SK-N-SH (cell line): ENCODE results near the gene DNAH7. TPM values are rescaled to one million over a fixed set of nuclear protein-coding genes. Genes with fewer than 3 reads are reported as not detected.

Source experiments
- CTCF ChIA-PET: fragments of 300-600, 350-600 bp; formaldehyde crosslinking; extraction: SDS; loops from one replicate; lab custom pipeline; 2021; lab: Yijun Ruan, JAX
- POLR2A ChIA-PET: fragments of 350-600 bp; sonication (Branson Sonifier 250); formaldehyde crosslinking; extraction: SDS; loops from one replicate; lab custom pipeline; 2020; ENCODE audit warnings: antibody characterized with exemption, inconsistent platforms; lab: Yijun Ruan, JAX
- DNase-seq: peaks from one replicate; pipeline ENCODE4 v3.0.0; 2012
- H2AFZ ChIP-seq: fragments of 200-600 bp; sonication (generic); 2 replicates; pipeline ENCODE4 v1.8.1; 2016; ENCODE audit warnings: antibody characterized with exemption, mild to moderate bottlenecking, low read depth
- H3F3A ChIP-seq: fragments of 200-600 bp; sonication (generic); replicated peaks from 2 replicates; pipeline ENCODE3; 2016; ENCODE audit warnings: antibody characterized with exemption, mild to moderate bottlenecking; ENCODE audit not compliant: insufficient read depth
- H3K27ac ChIP-seq, 2 experiments: fragments of 200-500 bp in 1 of 2; fragments of 200-600 bp in 1 of 2; sonication (Bioruptor generic) in 1 of 2; sonication (generic), shearing (Covaris generic) in 1 of 2; 2 replicates each; pipeline versions ENCODE4 v1.5.1 to v1.6.1; 2014 to 2016; ENCODE audit warnings: low read depth in 2 of 2, inconsistent platforms in 1 of 2, low read length in 1 of 2, mild to moderate bottlenecking in 1 of 2, mixed read lengths in 1 of 2
- H3K27me3 ChIP-seq: fragments of 200-600 bp; sonication (generic), shearing (Covaris generic); 2 replicates; pipeline ENCODE4 v1.6.1; 2016; ENCODE audit warnings: mixed run types; ENCODE audit not compliant: insufficient read depth
- H3K36me3 ChIP-seq, 2 experiments: fragments of 200-500 bp in 1 of 2; fragments of 200-600 bp in 1 of 2; sonication (Bioruptor generic) in 1 of 2; sonication (generic) in 1 of 2; replicated peaks in 1 of 2; 2 replicates each; pipeline versions ENCODE3 to v1.5.1; 2014 to 2016; ENCODE audit warnings: low read length in 1 of 2, mild to moderate bottlenecking in 1 of 2; ENCODE audit not compliant: insufficient read depth in 2 of 2, control insufficient read depth in 1 of 2
- H3K4me1 ChIP-seq, 2 experiments: fragments of 200-500 bp in 1 of 2; fragments of 200-600 bp in 1 of 2; sonication (Bioruptor generic) in 1 of 2; sonication (generic), shearing (Covaris generic) in 1 of 2; 2 replicates each; pipeline versions ENCODE4 v1.5.1 to v1.6.1; 2014 to 2016; ENCODE audit warnings: low read depth in 1 of 2, low read length in 1 of 2, mixed run types in 1 of 2; ENCODE audit not compliant: insufficient read depth in 2 of 2, control insufficient read depth in 1 of 2
- H3K4me2 ChIP-seq: fragments of 200-600 bp; sonication (generic), shearing (Covaris generic); 2 replicates; pipeline ENCODE4 v1.6.1; 2017; ENCODE audit warnings: mixed run types
- H3K4me3 ChIP-seq, 2 experiments: fragments of 200-500 bp in 1 of 2; fragments of 200-600 bp in 1 of 2; sonication (Bioruptor generic) in 1 of 2; sonication (generic), shearing (Covaris generic) in 1 of 2; 2 replicates each; pipeline versions ENCODE4 v1.5.1 to v1.8.1; 2014 to 2016; ENCODE audit warnings: low read depth in 2 of 2, inconsistent platforms in 1 of 2, low read length in 1 of 2, mild to moderate bottlenecking in 1 of 2, mixed read lengths in 1 of 2, moderate library complexity in 1 of 2
- H3K79me2 ChIP-seq: fragments of 200-600 bp; sonication (generic); 2 replicates; pipeline ENCODE4 v1.8.1; 2017; ENCODE audit warnings: mild to moderate bottlenecking; ENCODE audit not compliant: insufficient read depth
- H3K9ac ChIP-seq: fragments of 200-600 bp; sonication (generic); 2 replicates; pipeline ENCODE4 v1.6.1; 2017; ENCODE audit warnings: mixed run types
- H3K9me2 ChIP-seq: fragments of 200-600 bp; sonication (generic); 2 replicates; pipeline ENCODE4 v1.6.1; 2017; ENCODE audit warnings: mixed run types
- H3K9me3 ChIP-seq: fragments of 200-600 bp; sonication (generic); 2 replicates; pipeline ENCODE4 v1.6.1; 2017; ENCODE audit warnings: mixed run types, mild to moderate bottlenecking, moderate library complexity
- H4K20me1 ChIP-seq: fragments of 200-600 bp; sonication (generic); 2 replicates; pipeline ENCODE4 v1.6.1; 2017; ENCODE audit warnings: mild to moderate bottlenecking, mixed run types; ENCODE audit not compliant: insufficient read depth
- EZH2phosphoT487 ChIP-seq: fragments of 200-600 bp; sonication (generic); IDR thresholded peaks from 2 replicates; pipeline ENCODE4 v1.6.1; 2017; ENCODE audit warnings: low read depth, mixed run types, mild to moderate bottlenecking, antibody characterized with exemption, moderate library complexity, borderline replicate concordance
- FOSL2 ChIP-seq: IDR thresholded peaks from 2 replicates; pipeline ENCODE4 v1.4.0; 2012; ENCODE audit warnings: low read depth, mild to moderate bottlenecking, moderate library complexity, borderline replicate concordance
- FOXJ3 ChIP-seq: sonication (generic); formaldehyde crosslinking; IDR thresholded peaks from 2 replicates; pipeline ENCODE4 v1.5.1; 2020; ENCODE audit warnings: mild to moderate bottlenecking, missing genetic modification reagents
- FOXM1 ChIP-seq: IDR thresholded peaks from 2 replicates; pipeline ENCODE4 v1.4.0; 2012; ENCODE audit warnings: low read depth, mild to moderate bottlenecking
- GATA2 ChIP-seq: sonication (generic); formaldehyde crosslinking; IDR thresholded peaks from 2 replicates; pipeline ENCODE4 v1.5.0; 2020; ENCODE audit warnings: mild to moderate bottlenecking, missing genetic modification reagents
- MXI1 ChIP-seq: IDR thresholded peaks from 2 replicates; pipeline ENCODE4 v1.6.1; 2012; ENCODE audit warnings: mild to moderate bottlenecking, low read depth, low read length, improper control_type of control experiment
- NRF1 ChIP-seq: IDR thresholded peaks from 2 replicates; pipeline ENCODE4 v1.6.1; 2012; ENCODE audit warnings: low read depth, mild to moderate bottlenecking, low read length
- SIN3A ChIP-seq: IDR thresholded peaks from 2 replicates; pipeline ENCODE4 v1.6.1; 2012; ENCODE audit warnings: low read depth, mild to moderate bottlenecking, low read length, moderate library complexity, borderline replicate concordance
- YY1 ChIP-seq: IDR thresholded peaks from 2 replicates; pipeline ENCODE4 v1.4.0; 2012; ENCODE audit warnings: low read depth, mild to moderate bottlenecking
- WGBS: methylation state at CpG from one replicate; pipeline ENCODE4 v1.1.6; 2017; ENCODE audit warnings: low lambda C conversion rate; 5-methylcytosine and 5-hydroxymethylcytosine counted together
- polyA plus RNA-seq, 3 experiments: library from polyadenylated mRNA; depleted of rRNA; stranded (reverse); fragments of >200 nt; gene quantifications; 2 replicates each; pipeline ENCODE4 v1.2.3, GENCODE V29; 2012
- TF ChIP-seq, protein P1 (sequence below): IDR thresholded peaks from 2 replicates; pipeline ENCODE4 v1.4.0; 2012; ENCODE audit warnings: low read depth, borderline replicate concordance
- TF ChIP-seq, protein P2 (sequence below): IDR thresholded peaks from 2 replicates; pipeline ENCODE4 v1.4.0; 2012; ENCODE audit warnings: low read depth, borderline replicate concordance

Gene DNAH7
- polyA plus RNA-seq, 1 of the 3 experiments (the other 2 are of a cell fraction) = 1.2 TPM

DNA sequence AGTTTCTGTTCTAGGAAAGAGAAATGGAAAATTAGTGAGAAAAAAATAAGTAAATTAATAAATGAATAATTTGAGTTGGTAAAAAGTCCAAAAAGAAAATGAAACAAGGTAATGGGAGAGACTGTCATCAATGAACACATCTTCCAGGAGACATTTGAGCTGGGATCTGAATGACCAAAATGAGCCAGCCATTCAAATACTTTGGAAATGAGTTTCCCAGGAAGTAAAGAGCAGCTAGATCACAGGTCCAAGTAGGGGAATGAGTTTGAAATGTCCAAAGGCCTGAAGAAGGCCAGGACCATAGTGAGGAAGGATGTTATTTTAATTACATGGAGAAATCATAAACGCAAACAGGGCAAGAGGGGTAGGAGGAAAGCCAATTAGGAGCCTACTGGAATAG lies 6.6 kb upstream of the DNAH7 start:
- POLR2A ChIA-PET = no interaction called here
- no peaks in the 10 kb centered on the region for H3K36me3 ChIP-seq
- no peaks in the 10 kb centered on the region for H3K4me1 ChIP-seq
- H3K4me3 ChIP-seq = no peak overlapping the region
- no peaks in the 10 kb centered on the region for H3K27me3 ChIP-seq
- no peak overlapping the region for H3K27ac ChIP-seq
- no peaks in the 10 kb centered on the region for H3K9me2 ChIP-seq
- no peak for DNase-seq
- peaks cover 7% of the 10 kb centered on the region for H3F3A ChIP-seq
- no peak overlapping the region for H3K4me2 ChIP-seq
- CTCF ChIA-PET = interaction anchor here (0.6 to 1.7 kb wide), 2 partner anchors 201 to 262 kb away, joined by 3 to 7 read pairs; no protein-coding TSS in a partner anchor
- 0% methylated on average over 1 of the region's 1 CpG for WGBS
- TF ChIP-seq FOSL2 = 0 out of 2 replicates have a peak, but pooled peaks have one; percentile 10
- no peak for TF ChIP-seq FOXJ3 (CRISPR knock-in tag)
- TF ChIP-seq NRF1 = no peak
- TF ChIP-seq, all 33 proteins: peak for 1
- no peak overlapping the region for H3K9ac ChIP-seq
- H2AFZ ChIP-seq = peak overlapping the region; percentile 45; the same call in 1 of the 2 replicates
- H3K79me2 ChIP-seq = no peaks in the 10 kb centered on the region
- no peaks in the 10 kb centered on the region for H3K9me3 ChIP-seq
- no peaks in the 10 kb centered on the region for H4K20me1 ChIP-seq

DNA sequence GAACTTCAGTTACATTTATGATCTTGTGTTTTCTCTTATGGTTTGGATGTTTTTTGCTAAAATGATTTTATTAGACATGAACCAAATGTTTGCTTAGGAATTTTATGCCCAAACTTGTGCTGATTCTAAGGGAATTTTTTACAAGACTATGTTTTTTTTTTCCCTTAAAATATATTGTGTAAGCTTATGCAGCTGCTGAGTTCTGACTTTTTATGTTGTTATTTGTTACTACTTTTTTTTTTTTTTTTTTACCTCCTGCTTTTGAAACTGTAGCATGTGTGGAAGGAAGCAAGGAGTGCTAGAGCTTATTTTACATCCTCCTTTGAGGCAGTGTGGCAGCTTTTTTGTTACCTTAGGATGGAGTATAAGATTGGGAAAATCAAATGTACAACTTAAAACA lies 6.0 kb upstream of the DNAH7 start:
- POLR2A ChIA-PET = no interaction called here
- Histone ChIP-seq H3K27me3 (no peaks in the 10 kb centered on the region), H3K4me2 (no peak overlapping the region), H3K4me3 (no peak overlapping the region), H3K79me2 (no peaks in the 10 kb centered on the region), H2AFZ (no peak overlapping the region)
- no peak for DNase-seq
- CTCF ChIA-PET = interaction anchor here (0.6 to 1.7 kb wide), 3 partner anchors 202 to 263 kb away, joined by 3 to 7 read pairs (median 3); no protein-coding TSS in a partner anchor
- TF ChIP-seq MXI1 (no peak), NRF1 (no peak), GATA2 (CRISPR knock-in tag) (no peak), EZH2phosphoT487 (no peak), YY1 (no peak), FOSL2 (no peak), FOXJ3 (CRISPR knock-in tag) (no peak), SIN3A (no peak), FOXM1 (no peak)
- TF ChIP-seq, protein P1, sequence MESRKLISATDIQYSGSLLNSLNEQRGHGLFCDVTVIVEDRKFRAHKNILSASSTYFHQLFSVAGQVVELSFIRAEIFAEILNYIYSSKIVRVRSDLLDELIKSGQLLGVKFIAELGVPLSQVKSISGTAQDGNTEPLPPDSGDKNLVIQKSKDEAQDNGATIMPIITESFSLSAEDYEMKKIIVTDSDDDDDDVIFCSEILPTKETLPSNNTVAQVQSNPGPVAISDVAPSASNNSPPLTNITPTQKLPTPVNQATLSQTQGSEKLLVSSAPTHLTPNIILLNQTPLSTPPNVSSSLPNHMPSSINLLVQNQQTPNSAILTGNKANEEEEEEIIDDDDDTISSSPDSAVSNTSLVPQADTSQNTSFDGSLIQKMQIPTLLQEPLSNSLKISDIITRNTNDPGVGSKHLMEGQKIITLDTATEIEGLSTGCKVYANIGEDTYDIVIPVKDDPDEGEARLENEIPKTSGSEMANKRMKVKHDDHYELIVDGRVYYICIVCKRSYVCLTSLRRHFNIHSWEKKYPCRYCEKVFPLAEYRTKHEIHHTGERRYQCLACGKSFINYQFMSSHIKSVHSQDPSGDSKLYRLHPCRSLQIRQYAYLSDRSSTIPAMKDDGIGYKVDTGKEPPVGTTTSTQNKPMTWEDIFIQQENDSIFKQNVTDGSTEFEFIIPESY = no peak
- TF ChIP-seq, protein P2, sequence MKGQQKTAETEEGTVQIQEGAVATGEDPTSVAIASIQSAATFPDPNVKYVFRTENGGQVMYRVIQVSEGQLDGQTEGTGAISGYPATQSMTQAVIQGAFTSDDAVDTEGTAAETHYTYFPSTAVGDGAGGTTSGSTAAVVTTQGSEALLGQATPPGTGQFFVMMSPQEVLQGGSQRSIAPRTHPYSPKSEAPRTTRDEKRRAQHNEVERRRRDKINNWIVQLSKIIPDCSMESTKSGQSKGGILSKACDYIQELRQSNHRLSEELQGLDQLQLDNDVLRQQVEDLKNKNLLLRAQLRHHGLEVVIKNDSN = no peak
- TF ChIP-seq, all 33 proteins: peak for 0
- no peak overlapping the region for H3K9ac ChIP-seq
- no peaks in the 10 kb centered on the region for H4K20me1 ChIP-seq
- H3K9me3 ChIP-seq = no peaks in the 10 kb centered on the region
- H3K4me1 ChIP-seq = no peaks in the 10 kb centered on the region
- no peak overlapping the region for H3K27ac ChIP-seq
- no peaks in the 10 kb centered on the region for H3K9me2 ChIP-seq
- peaks cover 7% of the 10 kb centered on the region for H3F3A ChIP-seq
- H3K36me3 ChIP-seq = no peaks in the 10 kb centered on the region
